ENCODE data around the gene KANK3.

The KANK3 gene

GRCh38 chr19:8332976-8333766 lies 9.9 kb downstream of the KANK3 start:
- no peak overlapping the region for H3K4me3 ChIP-seq (ENCODE audit: low read depth, low read length)
- DNase-seq (ENCODE audit: low read depth, low spot score), result no peak
- POLR2A ChIA-PET, result no interaction called here
- CTCF ChIA-PET, result interaction anchor here (1.6 to 2.5 kb wide), 2 partner anchors 11 to 21 kb away, joined by 6 to 14 read pairs; no protein-coding TSS in a partner anchor
- TF ChIP-seq CTCF (IDR thresholded peaks at IDR 0.05; ENCODE audit: insufficient read depth, low read length, missing control alignments), result no peak

DNA sequence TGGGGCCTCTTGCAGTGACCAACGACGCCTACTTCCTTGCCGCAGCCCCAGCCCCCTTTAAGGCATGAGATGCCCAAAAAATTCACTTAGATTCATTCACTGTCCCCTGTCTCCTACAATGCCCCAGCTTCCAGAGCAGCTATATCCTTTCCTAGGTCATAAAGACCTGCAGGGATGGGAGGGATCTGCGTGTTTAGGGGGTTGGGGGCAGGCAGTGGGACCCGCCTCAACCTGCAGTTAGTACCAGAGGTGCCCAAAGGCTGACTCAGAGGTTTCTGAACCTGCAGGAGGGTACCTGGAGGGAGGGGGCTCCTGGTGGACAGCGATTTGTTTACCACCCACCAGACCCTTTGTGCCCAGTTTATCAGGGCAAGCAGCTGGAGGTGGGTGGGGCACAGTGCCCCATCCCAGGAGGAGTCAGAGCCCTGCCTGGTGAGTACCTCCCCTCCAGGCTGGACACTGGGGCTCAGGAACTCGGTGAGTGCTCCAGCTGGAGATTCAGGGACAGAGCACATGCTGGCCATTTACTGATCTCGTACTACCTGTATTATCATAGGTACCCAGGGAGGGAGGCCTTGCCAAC lies 11.7 kb downstream of the KANK3 start:
- no peak overlapping the region for H3K4me3 ChIP-seq (ENCODE audit: low read depth, low read length)
- POLR2A ChIA-PET, result interaction anchor here (1.0 to 1.4 kb wide), 2 partner anchors 7 to 10 kb away, joined by 3 to 4 read pairs; partner anchors contain the start of genes NDUFA7 and RPS28
- no peak for TF ChIP-seq CTCF (IDR thresholded peaks at IDR 0.05; ENCODE audit: insufficient read depth, low read length, missing control alignments)
- CTCF ChIA-PET, result interaction anchor here (1.4 kb wide), 1 partner anchor 17 kb away, joined by 5 read pairs; no protein-coding TSS in a partner anchor
- DNase-seq (ENCODE audit: low read depth, low spot score), result no peak

DNA sequence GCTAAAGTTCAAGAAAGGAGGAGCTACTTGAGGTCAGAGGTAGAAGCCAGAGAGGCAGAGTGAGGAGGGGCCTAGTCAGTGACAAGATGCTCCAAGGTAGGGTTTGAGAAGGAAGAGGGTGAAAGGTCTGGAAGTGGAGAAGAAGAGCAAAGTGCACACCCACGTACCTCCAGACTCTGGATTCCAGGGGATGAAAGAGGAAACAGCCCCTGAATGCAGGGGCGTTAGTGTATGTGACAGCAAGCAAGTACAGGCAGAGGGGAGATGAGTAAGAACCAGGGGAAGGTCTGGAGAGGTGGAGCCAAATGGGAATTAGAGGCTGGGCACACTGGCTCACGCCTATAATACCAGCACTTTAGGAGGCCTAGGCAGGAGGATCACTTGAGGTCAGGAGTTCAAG lies 13.1 kb downstream of the KANK3 start:
- TF ChIP-seq CTCF (IDR thresholded peaks at IDR 0.05; ENCODE audit: insufficient read depth, low read length, missing control alignments), result no peak
- ChIA-PET CTCF (interaction anchor here (1.7 kb wide), 1 partner anchor 24 kb away, joined by 6 read pairs; no protein-coding TSS in a partner anchor), POLR2A (interaction anchor here (1.4 kb wide), 1 partner anchor 9 kb away, joined by 4 read pairs; the partner anchor contains the start of genes NDUFA7 and RPS28)
- H3K4me3 ChIP-seq (ENCODE audit: low read depth, low read length), result no peak overlapping the region
- no peak for DNase-seq (ENCODE audit: low read depth, low spot score)

GRCh38 chr19:8325454-8325853 lies 17.6 kb downstream of the KANK3 start:
- no peak overlapping the region for H3K4me3 ChIP-seq (ENCODE audit: low read depth, low read length)
- TF ChIP-seq CTCF (IDR thresholded peaks at IDR 0.05; ENCODE audit: insufficient read depth, low read length, missing control alignments), result no peak
- ChIA-PET POLR2A (interaction anchor here (0.8 kb wide), 1 partner anchor 37 kb away, joined by 4 read pairs; no protein-coding TSS in a partner anchor), CTCF (interaction anchor here (1.3 to 2.9 kb wide), 2 partner anchors 28 to 253 kb away, joined by 3 to 15 read pairs; no protein-coding TSS in a partner anchor)
- no peak for DNase-seq (ENCODE audit: low read depth, low spot score)

- no peak for TF ChIP-seq CTCF (IDR thresholded peaks at IDR 0.05; ENCODE audit: insufficient read depth, low read length, missing control alignments)
- ChIA-PET POLR2A (interaction anchor here (0.7 to 1.0 kb wide), 2 partner anchors 8 to 206 kb away, joined by 3 read pairs; no protein-coding TSS in a partner anchor), CTCF (interaction anchor here (0.8 to 2.9 kb wide), 5 partner anchors 10 to 257 kb away, joined by 3 to 15 read pairs (median 4); no protein-coding TSS in a partner anchor)
- no peak for DNase-seq (ENCODE audit: low read depth, low spot score)
- no peak overlapping the region for H3K4me3 ChIP-seq (ENCODE audit: low read depth, low read length)
Observed at GRCh38 chr19:8324186-8325050, 18.6 kb downstream of the KANK3 start.

Measured in AG04449 (cell line).